Measurements from ENCODE around the gene NEBL.

Gene NEBL

DNA sequence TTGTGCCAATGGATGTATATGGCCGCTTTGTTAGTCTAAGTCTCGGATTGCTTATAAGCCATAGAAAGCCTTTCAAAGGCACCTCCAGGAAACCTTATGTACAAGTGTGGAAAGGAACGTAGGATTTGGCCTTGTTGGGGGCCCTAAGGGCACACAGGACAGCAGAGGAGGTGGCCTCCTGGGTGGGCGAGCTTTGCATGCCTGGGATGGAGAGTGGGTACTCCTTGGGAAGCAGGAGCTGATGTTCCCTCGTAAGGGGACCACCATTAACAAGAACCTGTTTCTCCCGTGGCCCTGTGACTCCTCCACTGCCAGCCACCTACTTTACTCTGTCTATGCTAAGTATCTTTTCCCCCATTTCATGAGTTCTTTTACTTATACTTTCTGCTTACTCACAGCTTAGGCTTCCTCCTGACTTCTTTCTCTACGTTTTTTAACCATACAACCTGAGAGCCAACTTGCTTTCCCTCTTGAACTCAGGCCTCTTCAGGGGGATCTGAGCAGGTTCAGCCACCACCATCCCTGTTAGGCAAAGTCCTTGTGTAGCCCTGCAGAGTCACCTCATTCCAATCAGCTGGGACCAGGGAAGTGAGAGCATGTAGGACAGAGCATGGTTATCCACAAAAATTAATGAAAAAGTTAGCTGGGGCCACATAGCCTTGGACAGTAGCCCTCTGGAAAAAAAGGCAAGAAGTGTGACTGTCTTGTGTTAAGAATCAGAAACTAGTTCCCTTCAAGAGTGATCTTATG is 118.9 kb downstream of the NEBL start:
- DNase-seq (ENCODE audit: low read depth in 2 of 2): no peak

DNA sequence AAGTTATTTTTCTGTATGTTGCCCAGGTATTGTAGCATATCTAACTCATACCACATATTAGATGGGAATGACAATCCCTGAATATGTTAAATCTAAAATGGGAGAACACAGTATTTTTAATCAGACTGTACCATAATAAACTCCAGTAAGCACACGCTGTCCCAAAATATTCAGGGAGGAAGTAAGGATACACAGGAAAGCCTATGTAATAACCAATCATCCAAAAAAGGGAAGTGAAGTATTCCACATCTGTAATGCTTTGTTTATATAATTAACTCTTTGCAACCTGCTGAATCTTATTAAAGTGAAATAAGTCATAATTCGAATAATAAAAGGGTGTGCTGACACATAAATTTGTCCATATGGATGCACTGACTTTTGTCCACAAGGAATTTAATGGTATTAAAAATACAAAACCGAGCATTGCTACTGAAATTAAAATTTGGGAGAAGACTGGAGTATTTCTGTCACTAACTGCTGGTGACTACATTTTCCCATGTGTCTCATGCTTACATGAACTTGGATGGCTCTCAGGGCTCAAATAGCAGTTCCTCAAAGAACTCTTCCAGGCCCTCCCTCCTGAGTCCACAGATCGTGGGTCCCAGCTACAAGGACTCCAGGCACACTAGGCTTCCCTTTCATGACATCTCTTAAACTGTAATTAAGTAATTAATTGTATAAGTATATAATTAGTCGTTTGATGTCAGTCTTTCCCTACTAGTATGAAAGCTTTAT is 120.6 kb downstream of the NEBL start:
- DNase-seq (ENCODE audit: low read depth in 2 of 2): no peak

DNA sequence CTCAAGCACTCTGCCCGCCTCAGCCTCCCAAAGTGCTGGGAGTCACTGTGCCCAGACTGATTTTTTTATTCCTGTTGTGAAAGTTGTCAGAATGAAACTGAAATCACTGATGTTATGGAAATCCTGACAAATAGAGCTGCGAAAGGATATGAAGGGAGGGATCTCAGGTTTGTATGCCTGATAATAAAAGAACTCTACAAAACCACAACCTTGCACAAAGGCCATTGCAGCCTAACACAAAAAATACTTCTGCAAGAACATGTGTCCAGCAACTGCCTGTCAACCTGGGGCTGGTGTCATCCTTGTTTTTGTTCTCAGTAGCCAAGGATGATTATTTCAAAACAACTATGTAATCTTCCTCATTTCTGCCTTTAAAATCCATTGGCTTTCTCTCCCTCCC is 126.1 kb downstream of the NEBL start:
- no peak for DNase-seq (ENCODE audit: low read depth in 2 of 2)

DNA sequence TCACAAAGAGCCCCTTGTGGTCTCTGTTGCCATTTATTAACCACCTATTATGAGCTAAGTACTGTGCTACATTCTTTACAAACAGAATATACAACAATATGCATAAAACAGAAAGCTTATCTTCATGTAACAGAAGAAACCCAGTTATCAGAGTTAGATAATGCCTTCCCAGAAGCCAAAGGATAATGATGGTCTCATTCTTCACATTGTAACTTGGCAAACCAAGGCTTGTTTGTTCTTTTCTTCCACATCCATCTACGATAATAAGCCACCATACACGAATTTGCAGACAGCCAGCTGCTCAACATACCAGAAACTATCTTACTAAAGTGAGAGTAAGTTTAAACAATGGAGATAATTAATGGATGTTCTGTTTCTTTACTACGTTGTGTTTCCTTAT is 127.6 kb downstream of the NEBL start:
- DNase-seq (ENCODE audit: low read depth in 2 of 2): no peak

DNA sequence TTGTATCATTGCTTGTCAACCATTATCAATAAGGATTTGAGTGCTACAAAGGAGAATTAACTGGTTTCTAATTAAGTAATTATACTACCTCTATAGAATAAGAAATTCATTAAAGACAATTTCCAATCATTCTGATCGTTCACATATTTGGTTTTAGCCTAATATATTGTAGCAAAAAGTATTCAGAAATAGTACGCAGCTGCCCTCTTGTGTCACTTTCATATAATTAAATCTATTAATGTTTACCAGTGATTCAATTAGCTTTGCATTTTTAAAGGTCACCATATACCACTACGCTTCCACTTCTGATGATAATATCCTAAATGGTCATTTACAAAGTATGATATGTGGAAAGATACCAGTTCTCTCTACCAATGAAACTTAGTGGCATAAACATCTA is 128.3 kb downstream of the NEBL start:
- DNase-seq (ENCODE audit: low read depth in 2 of 2): no peak

DNA sequence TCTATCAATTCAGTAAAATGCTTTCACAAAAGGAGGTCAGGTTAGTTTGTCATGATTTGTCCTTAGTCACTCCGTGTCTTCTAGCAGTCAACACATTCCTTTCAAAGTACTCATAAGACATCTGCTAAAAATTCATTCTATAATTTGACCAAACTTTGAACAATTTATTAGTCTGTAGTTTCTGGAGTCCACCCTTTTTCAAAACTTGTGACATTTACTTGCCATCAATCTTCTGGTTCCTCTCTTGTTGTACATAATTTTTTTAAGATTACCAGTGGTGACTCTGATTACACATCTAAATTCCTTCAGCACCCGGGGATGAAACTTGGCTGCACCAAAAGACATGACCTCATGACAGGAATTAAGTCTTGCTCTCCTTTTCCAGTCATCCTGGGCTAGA is 130.1 kb downstream of the NEBL start:
- DNase-seq (ENCODE audit: low read depth in 2 of 2): no peak

DNA sequence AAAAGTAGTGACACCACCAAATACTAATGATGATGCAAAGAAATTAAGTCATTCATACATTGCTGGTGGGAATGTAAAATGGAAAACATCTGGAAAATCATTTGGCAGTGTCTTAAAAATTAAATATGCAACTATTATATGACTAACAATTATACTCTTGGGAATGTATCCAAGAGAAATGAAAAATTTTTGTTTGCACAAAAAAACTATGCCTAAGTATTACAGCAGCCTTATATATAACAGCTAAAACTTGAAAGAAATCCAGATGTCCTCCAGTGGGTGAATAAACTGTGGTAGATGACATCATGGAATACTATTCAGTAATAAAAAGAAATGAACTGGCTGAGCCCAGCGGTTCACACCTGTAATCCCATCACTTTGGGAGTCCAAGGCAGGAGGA is 132.0 kb downstream of the NEBL start:
- DNase-seq (ENCODE audit: low read depth in 2 of 2): no peak

DNA sequence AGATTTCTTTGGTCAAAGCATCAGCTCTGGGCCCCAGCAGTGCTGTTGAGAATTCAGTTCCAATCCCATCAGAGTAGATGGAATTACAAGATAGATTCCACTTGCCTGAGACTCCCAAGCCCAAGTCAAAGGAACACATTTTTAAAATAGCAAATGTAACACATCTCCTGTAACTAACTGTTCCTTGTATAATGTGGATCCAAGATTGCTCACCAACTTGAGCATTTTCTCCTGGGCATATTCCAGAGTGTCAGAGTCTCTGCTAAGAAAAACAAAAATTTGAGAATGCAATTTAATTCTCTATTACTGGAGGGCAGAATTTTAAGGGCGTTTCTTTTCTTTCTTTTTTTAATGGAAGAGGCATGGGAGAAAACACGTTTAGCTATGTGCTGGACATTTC is 136.7 kb downstream of the NEBL start:
- no peak for DNase-seq (ENCODE audit: low read depth in 2 of 2)

DNA sequence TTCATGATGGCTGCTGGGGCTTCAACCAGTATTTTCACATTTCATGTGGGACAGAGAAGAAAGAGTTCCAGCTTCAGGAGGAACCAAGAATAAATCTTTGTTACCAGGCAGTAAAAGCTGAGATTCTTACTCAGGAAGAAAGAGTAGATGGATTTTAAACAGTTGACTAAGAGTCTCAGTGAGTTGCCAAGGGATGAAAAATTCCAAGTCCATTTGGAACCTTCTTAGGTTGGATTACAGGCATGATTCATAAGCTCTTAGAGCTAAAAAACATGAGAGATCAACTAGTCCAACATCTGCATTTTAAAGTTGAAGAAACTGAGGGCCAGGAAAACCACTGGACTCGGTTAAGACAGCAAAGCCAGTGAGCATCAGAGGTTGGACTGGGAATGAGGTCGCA is 148.6 kb downstream of the NEBL start:
- DNase-seq (ENCODE audit: low read depth in 2 of 2): no peak

DNA sequence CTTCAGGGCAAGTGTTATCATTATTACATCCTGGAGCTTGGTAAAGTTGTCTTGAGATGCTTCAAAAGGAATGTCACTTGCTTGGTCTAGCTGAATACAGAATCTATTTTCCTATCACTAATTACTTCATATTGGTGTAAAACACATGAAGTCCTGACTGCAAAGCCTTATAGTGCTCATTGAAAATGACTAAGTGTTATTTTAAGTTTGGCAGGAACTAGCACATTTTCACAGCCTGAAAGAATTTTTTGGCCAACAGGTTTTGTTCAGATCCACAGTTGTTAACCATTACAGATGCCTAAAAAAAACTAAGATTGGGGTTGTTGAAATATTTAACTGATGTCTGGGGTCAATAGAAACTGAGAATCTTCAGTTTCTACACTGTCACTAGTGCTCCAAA is 149.3 kb downstream of the NEBL start:
- DNase-seq (ENCODE audit: low read depth in 2 of 2): no peak

DNA sequence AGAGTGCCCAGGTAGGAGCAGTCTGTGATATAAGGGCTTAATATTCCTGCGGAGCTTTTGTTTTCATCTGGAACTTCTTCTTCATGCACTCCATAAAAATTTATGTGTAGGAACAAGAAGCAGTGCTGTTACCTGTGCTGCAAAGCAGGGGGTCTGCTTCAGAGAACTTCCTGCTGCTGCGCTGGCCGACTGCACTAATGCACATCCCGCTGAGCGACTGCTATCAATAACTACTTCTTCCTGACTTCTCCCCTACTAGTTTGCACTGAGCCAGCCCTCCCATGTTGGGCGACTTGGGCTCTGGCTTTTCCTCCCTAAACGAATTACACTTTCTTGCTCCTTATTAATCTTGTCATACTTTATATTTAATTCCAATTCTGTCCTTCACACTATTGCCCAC is 150.3 kb downstream of the NEBL start:
- DNase-seq (ENCODE audit: low read depth in 2 of 2): no peak

DNA sequence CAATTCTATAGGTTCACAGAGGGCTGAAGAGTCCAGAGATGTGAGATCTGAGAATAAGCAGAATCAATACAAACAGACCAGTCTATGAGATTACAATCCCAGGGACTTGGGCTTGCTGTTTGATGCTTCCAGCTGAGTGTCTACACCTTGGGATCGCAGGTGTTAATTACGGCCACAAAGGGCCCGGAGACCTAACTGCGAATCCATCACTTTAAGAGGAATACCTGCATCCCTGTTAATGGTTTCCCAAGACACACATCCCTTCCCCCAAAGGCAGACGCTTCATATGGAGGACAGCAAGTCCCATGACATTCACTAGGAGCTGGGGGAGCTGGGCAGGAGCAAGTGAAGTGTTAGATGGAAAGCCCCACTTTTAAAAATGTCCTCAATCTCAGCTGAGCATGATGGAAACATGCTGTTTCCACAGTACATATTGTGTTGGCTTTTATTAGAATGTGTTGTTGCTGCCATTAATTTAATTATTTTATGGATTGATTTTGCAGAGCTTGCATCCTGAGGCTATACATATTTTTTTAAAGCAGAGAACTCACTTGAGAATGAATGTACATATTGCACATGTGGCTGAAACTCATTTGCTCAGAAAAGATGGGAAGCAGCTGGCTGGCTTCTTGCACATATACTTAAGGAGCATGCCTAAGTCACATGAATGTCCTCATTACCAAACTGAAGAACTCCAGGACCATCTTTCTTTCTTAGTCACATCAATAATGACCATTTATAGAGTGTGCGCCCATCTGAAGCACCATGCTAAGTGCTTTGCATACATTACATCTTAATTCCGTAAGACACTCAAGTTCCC is 151.3 kb downstream of the NEBL start:
- no peak for DNase-seq (ENCODE audit: low read depth in 2 of 2)

DNA sequence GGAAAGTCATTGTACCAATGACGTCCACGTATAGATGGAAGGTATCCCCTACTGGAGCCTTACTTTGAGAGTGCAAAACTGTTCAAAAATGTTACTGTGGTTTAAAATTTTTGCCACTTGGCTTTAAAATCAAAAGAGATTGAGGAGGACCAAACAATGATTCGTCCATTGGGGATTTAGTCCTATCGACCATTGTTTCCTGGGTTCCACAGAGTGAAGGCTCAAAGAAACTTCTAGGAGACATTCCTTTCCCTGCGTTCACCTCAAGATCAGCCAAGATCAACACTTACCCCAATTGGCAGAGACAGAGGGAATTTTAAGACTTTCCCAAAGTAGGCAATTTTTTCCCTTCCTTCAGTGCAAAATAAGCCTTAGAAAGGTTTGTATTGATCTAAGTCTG is 152.3 kb downstream of the NEBL start:
- DNase-seq (ENCODE audit: low read depth in 2 of 2): no peak

DNA sequence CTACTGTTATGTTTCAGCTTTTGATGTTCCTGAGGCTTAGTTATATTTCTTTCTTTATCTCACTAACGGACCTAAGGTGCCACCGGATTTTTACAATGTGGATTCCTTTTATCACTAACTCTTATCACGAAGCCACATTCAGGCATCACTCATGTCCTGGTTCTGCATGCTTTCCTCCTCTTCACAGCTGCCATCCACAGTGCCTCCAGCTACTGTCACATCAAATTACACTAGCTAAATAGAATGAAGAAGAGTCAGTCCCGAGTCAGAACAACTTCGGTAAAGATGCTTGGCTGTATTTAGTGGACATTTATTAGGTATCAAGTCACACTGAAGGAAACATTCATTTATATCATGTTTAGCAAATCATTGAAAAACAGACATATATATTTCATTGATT is 153.2 kb downstream of the NEBL start:
- no peak for DNase-seq (ENCODE audit: low read depth in 2 of 2)

DNA sequence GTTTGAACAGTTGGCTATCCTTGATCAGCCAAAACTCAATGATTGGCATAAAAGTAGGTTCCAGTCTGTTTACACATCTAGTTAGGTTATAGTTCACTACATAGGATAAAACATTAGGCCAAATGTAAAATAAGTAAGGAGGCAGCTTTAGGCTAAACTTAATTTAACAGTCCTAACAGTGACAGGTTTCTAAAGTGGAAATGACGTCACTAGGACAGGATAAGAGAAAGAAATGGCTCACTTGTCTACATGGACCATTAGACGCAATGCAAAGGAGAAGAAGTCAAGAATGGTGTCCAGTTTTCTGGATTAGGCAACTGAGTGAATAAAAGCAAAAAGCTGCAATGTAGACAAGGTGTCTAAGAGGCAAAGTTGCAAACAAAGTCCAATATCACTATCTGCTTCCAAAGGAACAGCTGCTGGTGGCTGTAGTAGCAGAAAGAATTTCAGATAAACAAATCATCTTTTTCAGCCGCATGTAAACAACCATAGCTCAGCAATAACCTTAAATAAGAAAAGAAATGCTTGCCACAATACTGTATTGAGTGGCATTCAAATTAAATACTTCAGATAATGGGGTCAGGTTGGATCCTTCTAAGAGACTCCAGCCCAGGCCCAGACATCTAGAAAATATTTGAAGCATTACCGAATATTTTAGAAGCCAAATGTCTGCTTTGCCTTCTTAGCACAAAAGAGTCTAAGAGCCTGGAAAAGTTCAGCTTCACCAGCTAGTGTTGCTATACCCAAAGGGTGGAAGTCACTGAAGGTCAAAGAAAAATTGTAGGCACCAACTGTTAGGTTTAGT is 154.2 kb downstream of the NEBL start:
- no peak for DNase-seq (ENCODE audit: low read depth in 2 of 2)

DNA sequence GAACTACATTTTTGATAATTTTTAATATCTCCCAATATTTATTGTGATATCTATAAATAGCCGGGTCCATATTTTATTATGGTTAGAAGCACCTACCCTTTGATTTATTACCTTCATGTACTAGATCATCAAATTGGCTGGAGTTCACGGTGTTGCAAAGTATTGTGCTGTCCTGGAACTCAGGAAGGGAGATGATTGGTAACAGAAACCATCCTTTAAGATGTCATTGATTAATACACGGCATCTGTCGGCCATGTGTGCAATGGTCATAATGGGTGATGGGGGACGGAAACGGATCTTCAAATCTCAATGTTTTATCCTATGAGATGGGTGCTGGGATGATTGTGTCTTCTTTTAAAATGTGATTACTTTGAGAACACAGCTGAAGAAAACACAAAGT is 157.0 kb downstream of the NEBL start:
- no peak for DNase-seq (ENCODE audit: low read depth in 2 of 2)

DNA sequence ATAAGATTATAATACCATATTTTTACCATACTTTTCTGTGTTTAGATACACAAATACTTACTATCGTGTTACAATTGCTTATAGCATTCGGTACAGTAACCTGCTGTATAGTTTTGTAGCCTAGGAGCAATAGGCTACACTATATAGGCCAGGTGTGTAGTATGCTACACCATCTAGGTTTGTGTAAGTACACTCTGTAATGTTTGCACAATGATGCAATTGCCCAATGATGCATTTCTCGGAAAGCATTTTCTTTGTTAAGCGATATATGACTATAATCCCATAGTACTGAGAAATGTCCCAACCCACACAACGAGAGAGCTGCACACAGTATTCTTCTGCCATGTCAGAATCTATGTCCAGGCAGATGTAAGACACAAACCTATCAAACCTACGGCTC is 160.0 kb downstream of the NEBL start:
- DNase-seq (ENCODE audit: low read depth in 2 of 2): no peak
